Skin of body (tissue), 2 donors: ENCODE measurements around the gene FTSJ3. TPM values are rescaled to one million over a fixed set of nuclear protein-coding genes. Genes with fewer than 3 reads are reported as not detected.
"Not testable (repeated sequence)": the region's sequence is repeated elsewhere in the genome, so short reads cannot be mapped to it uniquely, and the experiment has no call there.

Experiments
- DNase-seq: peaks from one replicate; lab custom pipeline; 2025; lab: John Stamatoyannopoulos, UW
- total RNA-seq: library from RNA; depleted of rRNA; stranded (reverse); fragments of >200 nt; gene quantifications from one replicate; pipeline ENCODE4 v1.2.3, GENCODE V29; 2014

The FTSJ3 gene
- total RNA-seq, 1 donor from 2014 or later: 33.0 TPM

GRCh38 chr17:63830904-63831491 is 3.5 kb upstream of the FTSJ3 start:
- DNase-seq: no peak

- no peak for DNase-seq
Measured at GRCh38 chr17:63830278-63830677, 2.8 kb upstream of the FTSJ3 start.

- DNase-seq: no peak
Measured at GRCh38 chr17:63828936-63829335, 1.5 kb upstream of the FTSJ3 start.

GRCh38 chr17:63827801-63828221 is 348 bp upstream of the FTSJ3 start:
- no peak for DNase-seq

- DNase-seq: no peak
Measured at GRCh38 chr17:63826468-63827001, 928 bp downstream of the FTSJ3 start.

- no peak for DNase-seq
Measured at GRCh38 chr17:63824362-63824761, 3.1 kb downstream of the FTSJ3 start.

GRCh38 chr17:63823659-63824331 is 3.7 kb downstream of the FTSJ3 start:
- DNase-seq: no peak

GRCh38 chr17:63822537-63822936 is 4.9 kb downstream of the FTSJ3 start:
- DNase-seq: no peak

- no peak for DNase-seq
Measured at GRCh38 chr17:63821804-63822203, 5.7 kb downstream of the FTSJ3 start.

- no peak for DNase-seq
Measured at GRCh38 chr17:63820963-63821561, 6.4 kb downstream of the FTSJ3 start.

GRCh38 chr17:63819585-63820537 is 7.6 kb downstream of the FTSJ3 start:
- DNase-seq: no peak

GRCh38 chr17:63819131-63819530 is 8.3 kb downstream of the FTSJ3 start:
- no peak for DNase-seq

GRCh38 chr17:63817736-63818385 is 9.6 kb downstream of the FTSJ3 start:
- no peak for DNase-seq

GRCh38 chr17:63816669-63817068 is 10.8 kb downstream of the FTSJ3 start:
- no peak for DNase-seq

GRCh38 chr17:63816123-63816522 is 11.3 kb downstream of the FTSJ3 start:
- no peak for DNase-seq

GRCh38 chr17:63809970-63810369 is 17.5 kb downstream of the FTSJ3 start:
- no peak for DNase-seq

- no peak for DNase-seq
Measured at GRCh38 chr17:63805591-63805990, 21.9 kb downstream of the FTSJ3 start.

- DNase-seq: no peak
Measured at GRCh38 chr17:63804328-63804727, 23.1 kb downstream of the FTSJ3 start.

GRCh38 chr17:63800783-63801182 is 26.7 kb downstream of the FTSJ3 start:
- no peak for DNase-seq

GRCh38 chr17:63798572-63799106 is 28.8 kb downstream of the FTSJ3 start:
- no peak for DNase-seq

- DNase-seq: not testable (repeated sequence)
Measured at GRCh38 chr17:63796375-63796774, 31.1 kb downstream of the FTSJ3 start.
